K562 (cell line): ENCODE measurements around the gene ZDHHC1. TPM values are rescaled to one million over a fixed set of nuclear protein-coding genes. Genes with fewer than 3 reads are reported as not detected.

ENCODE experiments used
- ATAC-seq: fragments of 200-7000 bp; cut with Tn5 transposase; 3 replicates; pipeline ENCODE4 v1.9.1; 2020; ENCODE audit warnings: moderate library complexity
- BruUV-seq: library from RNA; stranded (reverse); fragments of 400-500 nt; replicated peaks from 2 replicates; lab custom pipeline; 2021; lab: Mats Ljungman, UMichigan
- CTCF ChIA-PET: fragments of 300-600 bp; formaldehyde crosslinking; extraction: SDS; loops from one replicate; lab custom pipeline; 2021; ENCODE audit warnings: low intra/inter-chr PET ratio; lab: Yijun Ruan, JAX
- POLR2A ChIA-PET: fragments of 300-600, 350-650 bp; sonication (Branson Sonifier 250); formaldehyde crosslinking; extraction: SDS; loops from one replicate; lab custom pipeline; 2021; ENCODE audit warnings: antibody characterized with exemption, inconsistent platforms; lab: Yijun Ruan, JAX
- DNase-seq, 4 experiments: peaks; one replicate each; pipeline versions ENCODE4 v3.0.0 to v3.0.0-alpha.2; 2011 to 2018; ENCODE audit warnings: low spot score in 3 of 4, mixed read lengths in 3 of 4; ENCODE audit errors: extremely low read depth in 1 of 4
- FAIRE-seq: peaks from 2 replicates; lab custom pipeline; 2011; peaks lifted over from hg19 to GRCh38; lab: Jason Lieb, UNC
- H2AFZ ChIP-seq: 2 replicates; pipeline ENCODE4 v1.6.0; 2011; ENCODE audit warnings: low read depth, low read length, control low read depth, inconsistent platforms
- H3K27ac ChIP-seq: fragments of 200-600 bp; 3 replicates; pipeline ENCODE4 v1.8.0; 2011; ENCODE audit warnings: low read depth, mild to moderate bottlenecking, control low read depth, inconsistent platforms, low read length, moderate library complexity, mixed read lengths; ENCODE audit errors: extremely low read depth
- H3K27me3 ChIP-seq, 2 experiments: fragments of 300-600 bp in 1 of 2; 2 replicates in 1 of 2; 3 replicates in 1 of 2; pipeline versions ENCODE4 v1.6.0 to v1.8.0; 2011; ENCODE audit warnings: inconsistent platforms in 2 of 2, low read length in 2 of 2, mild to moderate bottlenecking in 1 of 2, mixed read lengths in 1 of 2, moderate library complexity in 1 of 2; ENCODE audit not compliant: control insufficient read depth in 2 of 2, insufficient read depth in 2 of 2
- H3K36me3 ChIP-seq: fragments of 300-600 bp; 3 replicates; pipeline ENCODE4 v1.8.0; 2011; ENCODE audit warnings: mild to moderate bottlenecking, low read length, inconsistent platforms; ENCODE audit not compliant: control insufficient read depth, insufficient read depth
- H3K4me1 ChIP-seq, 2 experiments: fragments of 200-600 bp in 1 of 2; replicated peaks in 1 of 2; 2 replicates in 1 of 2; 3 replicates in 1 of 2; pipeline versions ENCODE4 v1.5.1 to v1.8.0; 2011; ENCODE audit warnings: inconsistent platforms in 2 of 2, low read length in 2 of 2, mild to moderate bottlenecking in 1 of 2, mixed read lengths in 1 of 2, moderate library complexity in 1 of 2; ENCODE audit not compliant: control insufficient read depth in 2 of 2, insufficient read depth in 2 of 2
- H3K4me2 ChIP-seq: 2 replicates; pipeline ENCODE4 v1.6.1; 2011; ENCODE audit warnings: low read length, control low read depth, inconsistent platforms, mixed read lengths; ENCODE audit not compliant: insufficient read depth
- H3K4me3 ChIP-seq: fragments of 200-600 bp; sonication (generic), shearing (Covaris generic); 2 replicates; pipeline ENCODE4 v1.5.1; 2016; ENCODE audit warnings: control low read depth, inconsistent platforms
- H3K79me2 ChIP-seq: fragments of 200-600 bp; 3 replicates; pipeline ENCODE4 v1.8.0; 2011; ENCODE audit warnings: low read length, inconsistent platforms; ENCODE audit not compliant: control insufficient read depth, insufficient read depth
- H3K9ac ChIP-seq, 2 experiments: 2 replicates each; pipeline versions ENCODE4 v1.6.0 to v1.6.1; 2011; ENCODE audit warnings: low read depth in 2 of 2, low read length in 2 of 2, control low read depth in 1 of 2, inconsistent platforms in 1 of 2, mild to moderate bottlenecking in 1 of 2, mixed read lengths in 1 of 2; ENCODE audit not compliant: insufficient read depth in 1 of 2
- H3K9me1 ChIP-seq: one replicate; pipeline ENCODE4 v1.6.0; 2011; ENCODE audit warnings: inconsistent platforms, mild to moderate bottlenecking, low read length, moderate library complexity; ENCODE audit not compliant: control insufficient read depth, insufficient read depth
- H3K9me3 ChIP-seq: replicated peaks from 2 replicates; pipeline ENCODE4 v1.5.1; 2011; ENCODE audit warnings: low read depth, low read length, inconsistent platforms; ENCODE audit not compliant: control insufficient read depth, insufficient read depth
- H4K20me1 ChIP-seq: replicated peaks from 2 replicates; pipeline ENCODE4 v1.6.1; 2011; ENCODE audit warnings: low read length, inconsistent platforms, mixed read lengths; ENCODE audit not compliant: control insufficient read depth, insufficient read depth
- CBX2 ChIP-seq: fragments of 200-600 bp; sonication (generic); IDR thresholded peaks from one replicate; pipeline ENCODE4 v1.6.1; 2012; ENCODE audit warnings: mild to moderate bottlenecking, low read length, inconsistent platforms; ENCODE audit not compliant: insufficient read depth, poor library complexity, severe bottlenecking
- YY1 ChIP-seq, 3 experiments: IDR thresholded peaks; 2 replicates each; pipeline ENCODE4 v1.6.1; 2011; ENCODE audit warnings: low read length in 2 of 3, mild to moderate bottlenecking in 2 of 3, moderate library complexity in 2 of 3, borderline replicate concordance in 1 of 3, control low read depth in 1 of 3, low read depth in 1 of 3; ENCODE audit not compliant: insufficient read depth in 3 of 3, insufficient replicate concordance in 2 of 3, control insufficient read depth in 1 of 3, insufficient read length in 1 of 3; ENCODE audit errors: extremely low read depth in 1 of 3
- WGBS: fragments of 100-300 bp; shearing (Covaris generic); methylation state at CpG from one replicate; pipeline ENCODE4 v1.1.6; 2016; ENCODE audit warnings: low coverage, mixed read lengths; ENCODE audit not compliant: insufficient coverage; ENCODE audit errors: missing lambda C conversion rate; 5-methylcytosine and 5-hydroxymethylcytosine counted together
- in situ Hi-C: fragments of 300-500 bp; cut with MboI; formaldehyde crosslinking; loops from 4 replicates; pipeline ENCODE4 v1.15.0; 2018; ENCODE audit warnings: inconsistent platforms, mixed read lengths
- intact Hi-C: fragments of 100-400 bp; cut with micrococcal nuclease; formaldehyde crosslinking; loops from 2 replicates; pipeline ENCODE4 v1.14.2; 2022
- polyA plus RNA-seq, 8 experiments: library from polyadenylated mRNA; depleted of rRNA in 4 of 8; stranded (reverse) in 5 of 8; unstranded in 3 of 8; fragments of >200 nt; fragmentation: Nextera tagmentation in 2 of 8; fragmentation: Illumina TruSeq in 1 of 8; extraction: Ambion mirVana in 2 of 8; extraction: Trizol in 1 of 8; gene quantifications; 2 replicates each; pipeline versions ENCODE4 v1.2.1 to v1.2.3, GENCODE V29; 2011 to 2014; ENCODE audit warnings: inconsistent platforms in 1 of 8, missing spikeins in 1 of 8
- total RNA-seq, 7 experiments: library from RNA; depleted of rRNA in 6 of 7; stranded (reverse); fragments of >200 nt in 6 of 7; fragmentation: Illumina TruSeq in 2 of 7; extraction: Trizol in 2 of 7; gene quantifications; 2 replicates each; pipeline versions ENCODE4 v1.2.1 to v1.2.3, GENCODE V29; 2011 to 2021; ENCODE audit warnings: low replicate concordance in 1 of 7

Gene ZDHHC1
- total and polyA plus RNA-seq, 9 of the 15 experiments (the other 6 are each of a cell fraction or from before 2014, with no cell fraction given) = 0.06 to 0.77 (median 0.25) TPM; not detected in 4

DNA sequence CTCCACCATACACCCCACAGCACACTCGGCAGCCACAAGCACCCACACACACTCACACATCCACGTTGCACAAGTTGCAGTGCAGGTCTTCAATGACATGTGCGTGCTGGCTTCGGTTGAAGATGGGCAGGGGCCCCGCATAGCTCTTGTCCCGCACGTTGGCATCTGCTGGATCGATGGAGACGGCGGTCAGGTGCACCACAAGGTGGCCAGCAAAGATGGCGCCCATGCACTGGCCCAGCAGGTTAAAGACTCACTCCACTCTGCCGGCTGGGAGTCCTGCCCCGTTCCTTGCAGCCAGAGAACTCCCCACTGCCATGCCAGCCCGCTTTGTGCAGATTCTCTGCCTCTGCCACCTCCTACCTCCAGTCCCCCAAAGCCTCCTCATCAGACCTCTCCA is 15.4 kb downstream of the ZDHHC1 start:
- Histone ChIP-seq H3K4me2 (no peak overlapping the region), H2AFZ (no peak overlapping the region), H3K9me3 (no peaks in the 10 kb centered on the region), H3K36me3 (no peaks in the 10 kb centered on the region), H3K4me3 (no peak overlapping the region), H3K9ac (no peak overlapping the region), H3K27ac (no peak overlapping the region), H4K20me1 (no peaks in the 10 kb centered on the region), H3K79me2 (no peaks in the 10 kb centered on the region), H3K27me3 (peaks cover 2 to 18% of the 10 kb centered on the region in 2 experiments; a peak in 3 of 5 replicates), H3K4me1 (peaks cover 14 to 52% of the 10 kb centered on the region in 2 experiments), H3K9me1 (no peaks in the 10 kb centered on the region)
- BruUV-seq = no TSS peak
- peak in 1 of 3 experiments; percentile 52 for TF ChIP-seq YY1 (IDR thresholded peaks at IDR 0.05; ENCODE audit: borderline replicate concordance in 1 of 3, control insufficient read depth in 1 of 3, extremely low read depth in 1 of 3, insufficient read depth in 3 of 3, insufficient read length in 1 of 3, insufficient replicate concordance in 2 of 3, low read depth in 1 of 3, low read length in 2 of 3)
- no peak for TF ChIP-seq CBX2
- in situ Hi-C loops (loop anchor here (25.0 kb wide), 1 partner anchor 439 kb away; the partner anchor contains the start of gene CES3), intact Hi-C loops (loop anchor here (10.0 kb wide), 1 partner anchor 386 kb away; no protein-coding TSS in a partner anchor)
- no peak for ATAC-seq
- FAIRE-seq = no peak
- DNase-seq = no peak
- 8% methylated on average over 14 of the region's 14 CpGs for WGBS
- CTCF ChIA-PET = interaction anchor here (1.3 kb wide), 1 partner anchor 27 kb away, joined by 3 read pairs; no protein-coding TSS in a partner anchor
- POLR2A ChIA-PET = interaction anchor here (0.6 kb wide), 1 partner anchor 137 kb away, joined by 3 read pairs; no protein-coding TSS in a partner anchor
